ENCODE measurements around the gene EIF4E2.

Gene EIF4E2

DNA sequence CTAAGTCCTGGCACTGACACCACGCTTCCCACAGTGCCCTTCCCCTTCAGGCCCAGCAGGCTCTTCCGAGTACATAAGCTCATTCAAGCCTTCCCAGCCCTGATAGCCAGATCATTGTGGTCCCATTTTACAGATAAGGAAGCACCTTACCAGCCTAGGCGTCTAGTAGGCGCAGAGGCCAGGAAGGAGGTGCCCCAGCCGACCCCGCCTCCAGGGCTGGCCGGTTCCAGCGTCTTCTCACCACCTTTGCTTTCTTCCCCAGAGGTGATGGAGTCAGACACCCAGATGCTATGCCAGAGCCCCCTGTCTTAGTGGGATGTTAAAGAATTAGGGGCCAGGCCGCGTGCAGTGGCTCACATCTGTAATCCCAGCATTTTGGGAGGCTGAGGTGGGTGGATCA lies 54.0 kb downstream of the EIF4E2 start:
- no peak for DNase-seq

DNA sequence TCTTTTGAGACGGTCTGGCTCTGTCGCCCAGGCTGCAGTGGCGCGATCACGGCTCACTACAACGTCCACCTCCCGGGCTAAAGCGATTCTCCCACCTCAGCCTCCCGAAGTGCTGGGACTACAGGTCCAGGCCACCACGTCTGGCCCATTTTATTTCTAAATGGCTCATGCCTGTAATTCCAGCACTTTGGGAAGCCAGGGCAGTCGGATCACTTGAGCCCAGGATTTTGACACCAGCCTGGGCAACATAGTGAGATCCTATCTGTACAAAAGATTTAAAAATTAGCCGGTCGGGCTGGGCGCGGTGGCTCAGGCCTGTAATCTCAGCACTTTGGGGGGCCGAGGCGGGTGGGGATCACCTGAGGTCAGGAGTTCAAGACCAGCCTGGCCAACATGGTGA lies 56.5 kb downstream of the EIF4E2 start:
- DNase-seq = no peak

DNA sequence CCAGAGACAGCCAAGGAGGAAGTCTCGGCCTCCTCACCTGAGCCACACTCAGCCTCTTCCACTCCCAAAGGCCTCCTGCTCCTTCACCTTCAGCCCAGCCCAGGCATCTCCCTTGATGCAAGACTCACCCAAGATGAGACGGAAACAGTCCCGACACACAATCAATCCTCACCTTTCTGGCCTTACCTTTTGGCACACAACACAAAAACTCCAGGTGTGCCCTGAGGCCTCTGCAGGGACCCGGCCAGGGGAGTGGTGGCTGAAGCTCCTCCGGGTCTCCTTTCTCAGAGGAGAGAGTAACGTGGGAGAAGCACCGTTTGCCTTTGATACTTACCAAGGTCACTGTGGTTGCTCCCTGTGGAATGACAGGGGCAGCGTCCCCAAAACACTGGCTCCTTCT lies 59.1 kb downstream of the EIF4E2 start:
- no peak for DNase-seq

DNA sequence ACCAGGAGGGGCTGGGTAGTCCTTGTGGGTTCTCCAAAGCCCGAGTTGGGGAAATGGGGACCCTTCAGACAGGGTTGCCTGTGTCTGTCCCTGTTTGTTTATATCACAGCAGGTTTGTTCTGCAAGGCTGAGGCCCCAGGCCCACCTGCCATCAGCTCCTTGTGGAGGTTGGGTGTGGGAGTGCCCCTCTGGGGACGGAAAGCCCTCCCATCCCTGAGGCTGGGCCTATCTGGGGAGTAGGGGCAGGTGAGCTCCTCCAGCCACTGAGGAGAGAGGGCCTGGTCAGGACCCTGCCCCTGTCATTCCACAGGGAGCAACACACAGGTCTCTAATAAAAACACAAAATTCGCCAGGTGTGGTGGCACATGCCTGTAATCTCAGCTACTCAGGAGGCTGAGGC lies 59.6 kb downstream of the EIF4E2 start:
- DNase-seq = no peak

DNA sequence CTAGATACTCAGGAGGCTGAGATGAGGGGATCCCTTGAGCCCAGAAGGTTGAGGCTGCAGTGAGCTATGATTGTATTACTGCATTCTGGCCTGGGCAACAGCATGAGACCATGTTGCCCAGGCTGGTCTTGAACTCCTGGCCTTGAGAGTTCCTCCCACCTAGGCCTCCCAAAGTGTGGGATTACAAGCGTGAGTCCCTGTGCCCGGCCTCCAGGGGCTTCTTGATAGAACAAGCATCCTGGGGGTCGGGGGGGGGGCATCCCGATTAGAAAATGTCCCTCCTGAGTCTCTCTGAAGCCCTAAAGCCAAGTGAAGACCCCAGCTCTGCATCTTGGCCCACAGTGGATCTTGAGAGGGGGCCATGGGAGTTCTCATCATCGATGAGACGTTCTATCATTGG lies 60.6 kb downstream of the EIF4E2 start:
- no peak for DNase-seq

DNA sequence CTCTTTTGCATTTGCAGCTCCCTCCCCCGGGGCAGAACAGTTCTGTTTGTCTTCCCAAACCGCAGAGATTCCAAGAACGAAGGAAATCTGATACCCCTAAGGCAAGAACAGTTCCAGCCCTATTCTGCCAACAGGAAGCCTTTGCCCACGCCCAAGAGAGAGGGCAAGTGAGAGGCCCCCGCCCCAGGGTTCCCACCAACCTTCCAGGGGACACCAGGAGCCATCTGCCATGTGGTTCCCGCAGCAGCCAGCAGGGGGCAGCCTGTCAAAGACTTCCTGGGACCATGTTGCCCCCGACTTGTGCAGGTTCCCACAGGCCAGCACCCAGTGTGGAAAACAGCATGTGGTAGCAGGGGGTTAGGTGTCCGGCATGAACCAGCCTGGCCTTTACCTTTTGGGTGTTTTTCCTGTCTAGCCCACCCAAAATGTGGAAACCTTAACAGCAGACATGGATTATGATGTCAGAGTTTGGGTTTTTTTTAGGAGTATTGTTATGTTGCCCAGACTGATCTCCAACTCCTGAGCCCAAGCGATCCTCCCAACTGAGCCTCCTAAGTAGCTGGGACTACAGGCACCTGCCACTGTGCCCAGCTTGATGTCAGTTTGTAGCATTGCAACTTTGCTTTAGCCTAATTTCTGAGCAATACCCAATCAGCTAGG lies 61.2 kb downstream of the EIF4E2 start:
- no peak for DNase-seq

DNA sequence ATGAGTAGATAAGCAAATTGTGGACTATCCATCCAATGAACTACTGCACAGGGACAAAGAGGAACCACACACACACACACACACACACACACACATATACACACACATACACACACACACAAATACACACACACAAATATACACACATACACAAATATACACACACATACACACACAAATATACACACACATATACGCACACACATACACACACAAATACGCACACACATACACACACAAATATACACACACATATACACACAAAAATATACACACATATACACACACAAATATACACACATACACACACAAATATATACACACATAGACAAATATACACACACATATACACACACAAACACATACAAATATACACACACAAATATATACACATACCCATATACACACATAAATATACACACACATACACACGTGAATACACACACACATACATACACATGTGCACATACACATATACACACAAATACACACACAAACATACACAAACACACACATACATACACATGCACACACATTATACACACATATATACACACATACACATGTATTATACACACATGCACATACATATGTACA lies 63.1 kb downstream of the EIF4E2 start:
- DNase-seq = no peak

DNA sequence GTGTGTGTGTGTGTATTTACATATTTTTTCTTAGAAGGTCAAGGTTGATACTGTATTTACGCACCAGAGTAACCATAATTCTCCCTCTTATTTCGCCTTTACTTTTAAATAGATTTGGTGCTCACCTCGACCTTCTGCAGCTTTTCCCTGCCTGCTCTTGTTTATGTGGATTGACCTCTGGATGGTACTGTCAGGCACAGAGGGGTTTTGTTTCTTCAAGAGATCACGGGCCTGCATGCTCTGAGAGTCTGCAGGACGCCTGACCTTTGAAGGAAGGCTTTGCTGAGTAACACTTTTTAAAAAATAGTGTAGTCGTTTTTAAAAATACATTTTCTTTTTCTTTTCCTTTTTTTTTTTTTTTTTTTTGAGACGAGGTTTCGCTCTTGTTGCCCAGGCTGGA lies 64.8 kb downstream of the EIF4E2 start:
- no peak for DNase-seq
